AG08396 (cell line): ENCODE data around the gene CCDC51.
A peak's percentile ranks its signal among the peaks of the same experiment; 100 is the strongest.
"Not testable (repeated sequence)": the region's sequence is repeated elsewhere in the genome, so short reads cannot be mapped to it uniquely, and the experiment has no call there.

Experiments
- DNase-seq: peaks from one replicate; pipeline ENCODE4 v3.0.0; 2012; ENCODE audit warnings: low spot score, mixed read lengths

The CCDC51 gene

GRCh38 chr3:48405971-48406370 is 33.9 kb downstream of the CCDC51 start:
- no peak for DNase-seq

- no peak for DNase-seq
Observed at GRCh38 chr3:48405343-48405881, 34.5 kb downstream of the CCDC51 start.

- DNase-seq: no peak
Observed at GRCh38 chr3:48404440-48405342, 35.2 kb downstream of the CCDC51 start.

GRCh38 chr3:48403533-48404439 is 36.1 kb downstream of the CCDC51 start:
- no peak for DNase-seq

GRCh38 chr3:48402907-48403306 is 37.0 kb downstream of the CCDC51 start:
- DNase-seq: no peak

GRCh38 chr3:48402281-48402732 is 37.6 kb downstream of the CCDC51 start:
- peak; percentile 92 for DNase-seq

GRCh38 chr3:48401434-48401901 is 38.5 kb downstream of the CCDC51 start:
- DNase-seq: not testable (repeated sequence)

- peak; percentile 62 for DNase-seq
Observed at GRCh38 chr3:48400824-48401433, 39.0 kb downstream of the CCDC51 start.

GRCh38 chr3:48399387-48400172 is 40.3 kb downstream of the CCDC51 start:
- peak; percentile 5 for DNase-seq

- DNase-seq: no peak
Observed at GRCh38 chr3:48398701-48399386, 41.1 kb downstream of the CCDC51 start.

GRCh38 chr3:48397767-48398681 is 41.9 kb downstream of the CCDC51 start:
- DNase-seq: no peak

- no peak for DNase-seq
Observed at GRCh38 chr3:48395714-48396113, 44.2 kb downstream of the CCDC51 start.

- DNase-seq: no peak
Observed at GRCh38 chr3:48394391-48394790, 45.5 kb downstream of the CCDC51 start.

GRCh38 chr3:48388966-48389365 is 51.0 kb downstream of the CCDC51 start:
- no peak for DNase-seq

GRCh38 chr3:48387634-48388033 is 52.3 kb downstream of the CCDC51 start:
- DNase-seq: no peak
